ENCODE measurements around the gene MAP3K20.
"Not testable (repeated sequence)": the region's sequence is repeated elsewhere in the genome, so short reads cannot be mapped to it uniquely, and the experiment has no call there.

MAP3K20 gene

GRCh38 chr2:173202570-173202969 lies 126.9 kb downstream of the MAP3K20 start:
- DNase-seq (ENCODE audit: low spot score): no peak

- no peak for DNase-seq (ENCODE audit: low spot score)
Observed at GRCh38 chr2:173204316-173204715, 128.7 kb downstream of the MAP3K20 start.

GRCh38 chr2:173205375-173205774 lies 129.7 kb downstream of the MAP3K20 start:
- DNase-seq (ENCODE audit: low spot score): peak; percentile 31

GRCh38 chr2:173207124-173207523 lies 131.5 kb downstream of the MAP3K20 start:
- DNase-seq (ENCODE audit: low spot score): not testable (repeated sequence)

- DNase-seq (ENCODE audit: low spot score): peak; percentile 79
Observed at GRCh38 chr2:173210270-173211196, 134.9 kb downstream of the MAP3K20 start.

GRCh38 chr2:173213181-173213580 lies 137.5 kb downstream of the MAP3K20 start:
- no peak for DNase-seq (ENCODE audit: low spot score)

- DNase-seq (ENCODE audit: low spot score): no peak
Observed at GRCh38 chr2:173214213-173214612, 138.6 kb downstream of the MAP3K20 start.

GRCh38 chr2:173215316-173215715 lies 139.7 kb downstream of the MAP3K20 start:
- DNase-seq (ENCODE audit: low spot score): no peak

GRCh38 chr2:173216051-173216450 lies 140.4 kb downstream of the MAP3K20 start:
- DNase-seq (ENCODE audit: low spot score): no peak

- DNase-seq (ENCODE audit: low spot score): no peak
Observed at GRCh38 chr2:173216668-173217067, 141.0 kb downstream of the MAP3K20 start.

- DNase-seq (ENCODE audit: low spot score): no peak
Observed at GRCh38 chr2:173217116-173217840, 141.6 kb downstream of the MAP3K20 start.

GRCh38 chr2:173218326-173219056 lies 142.8 kb downstream of the MAP3K20 start:
- no peak for DNase-seq (ENCODE audit: low spot score)

- no peak for DNase-seq (ENCODE audit: low spot score)
Observed at GRCh38 chr2:173221132-173221695, 145.6 kb downstream of the MAP3K20 start.

GRCh38 chr2:173221937-173222594 lies 146.4 kb downstream of the MAP3K20 start:
- DNase-seq (ENCODE audit: low spot score): no peak

GRCh38 chr2:173223871-173224270 lies 148.2 kb downstream of the MAP3K20 start:
- DNase-seq (ENCODE audit: low spot score): no peak

- peak; percentile 59 for DNase-seq (ENCODE audit: low spot score)
Observed at GRCh38 chr2:173226899-173227698, 151.5 kb downstream of the MAP3K20 start.

- DNase-seq (ENCODE audit: low spot score): no peak
Observed at GRCh38 chr2:173229086-173229485, 153.4 kb downstream of the MAP3K20 start.

- no peak for DNase-seq (ENCODE audit: low spot score)
Observed at GRCh38 chr2:173230181-173230580, 154.5 kb downstream of the MAP3K20 start.

GRCh38 chr2:173231042-173231441 lies 155.4 kb downstream of the MAP3K20 start:
- no peak for DNase-seq (ENCODE audit: low spot score)

GRCh38 chr2:173231465-173231864 lies 155.8 kb downstream of the MAP3K20 start:
- DNase-seq (ENCODE audit: low spot score): no peak

Data from pons (tissue), 1 donor.